Femur (tissue), 1 donor: ENCODE results near the gene CCDC85C.

Source experiments
- DNase-seq: peaks from one replicate; pipeline ENCODE4 v3.0.0-alpha.2; 2017

Gene CCDC85C

DNA sequence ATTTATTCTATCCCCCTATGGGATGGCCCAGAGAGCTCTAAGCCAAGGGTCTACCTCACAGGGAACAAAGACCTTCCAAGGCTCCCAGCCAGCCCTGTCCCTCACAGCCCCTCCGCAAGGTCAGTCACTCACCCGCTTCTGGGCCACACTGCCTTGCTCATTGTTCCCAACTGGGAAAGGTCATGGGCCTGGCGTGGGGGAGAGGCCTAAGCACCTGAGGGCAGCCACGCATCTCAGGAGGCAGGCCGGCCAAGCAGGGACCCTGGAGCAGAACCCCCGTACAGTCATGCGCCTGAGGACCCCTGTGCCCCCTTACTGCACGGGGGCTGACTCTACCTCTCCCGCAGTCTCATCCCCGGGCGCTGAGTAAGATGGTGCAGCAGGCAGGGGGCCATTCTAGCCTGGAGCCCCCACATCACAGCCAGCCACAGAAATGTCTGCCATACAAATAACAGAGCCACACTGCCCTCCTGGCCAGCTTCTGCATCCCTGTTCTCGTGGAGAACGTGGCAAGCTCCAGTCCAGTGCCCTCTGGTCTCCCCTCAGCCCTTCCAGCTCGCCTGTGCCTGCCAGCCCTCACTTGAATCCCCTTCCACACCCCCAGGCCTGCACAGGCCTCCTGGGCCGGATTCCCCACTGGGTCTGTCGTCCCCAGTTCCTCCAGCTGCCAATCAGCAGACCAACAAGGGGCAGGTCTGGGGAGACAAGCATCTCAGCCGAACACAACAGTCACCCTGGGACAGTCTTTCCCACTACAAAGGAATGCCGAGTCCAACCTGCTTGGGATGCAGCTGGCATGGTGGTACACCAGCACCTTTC is 16.3 kb downstream of the CCDC85C start:
- no peak for DNase-seq

DNA sequence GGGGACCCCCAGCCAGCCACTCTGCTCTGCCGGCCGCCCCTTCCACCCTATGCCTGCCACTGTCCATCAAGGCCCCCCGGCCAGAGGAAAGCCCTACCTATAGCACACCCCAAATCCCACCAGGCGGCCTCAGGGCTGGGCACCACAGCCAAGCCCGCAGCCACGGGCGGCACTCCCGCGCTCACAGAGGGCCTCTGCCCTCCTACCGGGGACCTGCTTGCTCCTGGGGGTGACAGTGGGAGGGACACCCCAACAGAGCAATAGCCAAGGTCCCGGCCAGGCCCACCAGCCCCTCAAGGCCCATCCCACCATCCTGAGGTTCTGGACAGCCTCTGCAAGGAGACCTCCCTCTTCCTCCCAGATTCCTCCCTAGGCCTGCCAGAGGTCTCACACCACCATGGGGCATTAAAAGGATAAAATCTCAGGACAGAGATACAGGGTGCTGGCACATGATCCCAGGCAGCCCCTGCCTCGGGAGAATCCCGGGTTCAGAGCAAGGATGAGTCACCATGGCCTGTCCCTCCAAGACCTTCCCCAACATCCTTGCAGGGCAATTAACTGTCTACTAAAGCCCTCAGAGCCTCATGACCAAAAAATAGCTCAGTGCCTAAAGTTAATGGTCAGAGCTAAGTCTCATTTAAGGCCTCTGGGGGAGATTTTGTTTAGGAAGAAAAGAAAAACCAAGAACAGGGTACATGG is 17.1 kb downstream of the CCDC85C start:
- DNase-seq: no peak

DNA sequence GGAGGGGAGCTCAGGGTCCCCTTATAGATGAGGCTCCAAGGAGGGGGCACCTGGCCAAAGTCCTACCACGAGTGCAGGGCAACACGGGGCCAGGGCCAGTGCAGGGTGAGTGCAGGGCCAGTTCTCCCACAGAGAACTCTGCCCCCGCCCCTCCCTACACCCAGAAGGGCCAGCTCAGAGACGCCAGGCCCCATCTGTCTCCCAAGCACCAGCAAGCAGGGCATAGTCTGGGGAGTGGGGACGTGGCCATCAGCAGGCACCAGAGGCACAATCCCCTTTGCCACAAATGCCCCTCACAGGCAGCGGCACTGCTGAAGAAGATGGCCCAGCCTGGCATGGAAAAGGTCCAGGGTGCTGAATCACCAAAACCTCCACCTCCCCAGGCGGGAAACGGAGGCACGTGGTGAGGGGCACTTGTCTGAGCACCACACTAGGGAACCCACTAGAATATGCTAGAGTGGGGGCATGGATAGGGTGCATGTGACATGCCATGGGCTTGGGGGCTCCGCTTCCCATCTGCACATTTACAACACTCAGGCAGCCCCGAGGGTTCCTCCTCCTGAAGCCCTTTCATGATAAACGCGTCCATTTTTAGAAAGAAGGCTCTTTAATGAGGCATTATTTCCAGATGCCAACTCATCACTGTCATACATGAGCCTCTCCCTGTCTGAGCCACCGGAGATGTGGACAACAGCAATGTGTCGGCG is 17.8 kb downstream of the CCDC85C start:
- no peak for DNase-seq

DNA sequence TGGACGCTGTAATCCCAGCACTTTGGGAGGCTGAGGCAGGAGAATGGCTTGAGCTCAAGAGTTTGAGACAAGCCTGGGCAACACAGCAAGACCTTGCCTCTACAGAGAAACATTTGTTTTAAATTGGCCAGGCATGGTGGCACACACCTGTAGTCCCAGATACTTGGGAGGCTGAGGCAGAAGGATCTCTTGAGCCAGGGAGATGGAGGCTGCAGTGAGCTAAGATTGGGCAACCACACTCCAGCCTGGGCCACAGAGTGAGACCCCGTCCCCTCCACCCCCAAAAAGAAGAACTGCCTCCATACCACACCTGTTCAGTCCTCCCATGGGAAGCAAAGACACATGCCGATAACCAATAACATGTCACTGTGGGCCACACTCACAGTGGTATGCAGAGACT is 19.2 kb downstream of the CCDC85C start:
- DNase-seq: no peak

- DNase-seq: no peak
These were observed 22.1 kb downstream of the CCDC85C start for GRCh38 chr14:99581938-99582337.

GRCh38 chr14:99581374-99581773 is 22.6 kb downstream of the CCDC85C start:
- no peak for DNase-seq

DNA sequence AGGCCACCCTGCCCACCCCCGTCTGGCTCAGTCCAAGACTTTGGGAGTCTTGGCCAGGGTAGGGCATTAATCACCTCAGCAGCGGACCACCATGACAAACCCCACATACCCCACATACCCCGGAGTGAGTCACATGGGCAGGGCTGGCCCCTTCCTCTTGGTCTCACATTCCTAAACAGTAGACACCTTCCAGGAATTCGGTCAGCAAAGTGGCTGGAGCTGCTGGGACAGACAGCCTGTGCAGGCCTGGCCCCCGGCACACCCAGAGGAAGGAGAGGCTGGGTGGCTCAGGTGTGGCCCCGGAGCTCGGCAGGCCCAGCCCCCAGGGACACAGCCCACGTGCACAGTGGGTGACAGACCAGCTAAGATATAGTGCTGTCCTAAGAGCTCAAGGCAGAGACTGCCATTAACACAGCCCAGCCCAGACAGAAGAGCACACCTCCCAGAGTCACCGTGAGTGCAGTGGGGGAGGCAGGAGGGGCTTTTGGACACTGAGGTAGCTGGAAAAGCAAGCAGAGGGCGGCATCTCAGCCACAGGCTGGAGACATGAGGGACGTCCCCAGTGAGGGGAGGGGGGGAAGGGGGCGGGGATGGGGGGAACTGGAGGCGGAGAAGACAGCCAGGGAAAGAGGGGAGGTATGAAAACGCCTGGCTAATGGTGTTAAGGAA is 24.0 kb downstream of the CCDC85C start:
- no peak for DNase-seq

DNA sequence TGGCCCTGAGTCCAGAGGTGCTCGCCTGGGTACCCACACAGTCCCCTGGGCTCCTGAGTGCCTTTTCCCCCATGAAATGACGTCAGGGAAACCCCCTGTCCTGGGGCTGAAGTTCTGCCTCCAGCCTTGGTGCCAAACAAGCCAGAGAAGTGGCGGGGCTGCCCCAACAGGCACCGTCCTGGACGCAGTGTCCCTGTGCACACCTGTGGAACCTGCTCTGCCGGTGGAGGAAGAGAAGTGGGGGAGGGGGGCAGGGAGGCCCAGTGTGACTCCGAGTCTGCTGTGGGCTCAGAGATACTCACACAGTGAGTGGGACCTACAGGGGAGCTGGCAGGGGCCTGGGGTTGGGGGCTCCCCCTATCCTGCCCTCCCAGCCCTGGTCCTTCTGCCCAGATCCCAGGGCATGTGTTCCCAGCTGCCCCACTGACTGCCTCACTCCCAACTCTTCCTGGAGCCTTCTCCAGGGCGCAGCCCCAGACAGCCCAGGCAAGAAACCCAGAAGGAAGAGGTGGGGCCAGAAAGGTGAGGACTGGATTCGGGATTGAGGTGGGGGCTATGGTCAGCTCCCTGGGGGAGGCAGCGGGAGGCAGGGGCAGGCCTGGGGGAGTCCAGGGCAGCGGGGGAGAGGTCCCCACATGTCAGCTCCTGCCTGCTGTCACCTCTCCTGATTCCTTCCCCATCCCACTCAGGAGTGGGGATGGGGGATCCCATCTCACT is 24.7 kb downstream of the CCDC85C start:
- no peak for DNase-seq

- no peak for DNase-seq
These were observed 25.4 kb downstream of the CCDC85C start for GRCh38 chr14:99578541-99579101.

GRCh38 chr14:99576761-99577705 is 27.0 kb downstream of the CCDC85C start:
- no peak for DNase-seq

DNA sequence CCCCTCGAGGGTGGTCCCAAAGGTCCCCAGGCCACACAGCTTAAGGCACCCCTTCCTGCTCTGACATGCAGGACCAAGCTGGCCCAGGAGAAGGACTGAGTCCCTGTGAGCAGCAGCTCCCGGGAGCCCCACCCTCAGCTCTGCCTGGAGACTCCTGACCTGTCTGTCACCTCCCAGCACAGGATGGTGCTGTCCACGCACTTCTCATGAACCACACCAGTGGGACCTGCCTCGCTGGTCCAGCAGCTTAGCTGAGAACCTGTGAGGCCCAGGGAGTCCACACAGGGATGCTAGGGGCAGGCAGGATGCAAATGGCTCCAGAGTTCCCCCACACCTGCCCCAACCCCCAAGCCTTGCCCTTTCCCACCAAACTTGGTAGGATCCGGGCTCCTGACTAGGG is 27.7 kb downstream of the CCDC85C start:
- DNase-seq: no peak

GRCh38 chr14:99575043-99576023 is 28.7 kb downstream of the CCDC85C start:
- DNase-seq: no peak

DNA sequence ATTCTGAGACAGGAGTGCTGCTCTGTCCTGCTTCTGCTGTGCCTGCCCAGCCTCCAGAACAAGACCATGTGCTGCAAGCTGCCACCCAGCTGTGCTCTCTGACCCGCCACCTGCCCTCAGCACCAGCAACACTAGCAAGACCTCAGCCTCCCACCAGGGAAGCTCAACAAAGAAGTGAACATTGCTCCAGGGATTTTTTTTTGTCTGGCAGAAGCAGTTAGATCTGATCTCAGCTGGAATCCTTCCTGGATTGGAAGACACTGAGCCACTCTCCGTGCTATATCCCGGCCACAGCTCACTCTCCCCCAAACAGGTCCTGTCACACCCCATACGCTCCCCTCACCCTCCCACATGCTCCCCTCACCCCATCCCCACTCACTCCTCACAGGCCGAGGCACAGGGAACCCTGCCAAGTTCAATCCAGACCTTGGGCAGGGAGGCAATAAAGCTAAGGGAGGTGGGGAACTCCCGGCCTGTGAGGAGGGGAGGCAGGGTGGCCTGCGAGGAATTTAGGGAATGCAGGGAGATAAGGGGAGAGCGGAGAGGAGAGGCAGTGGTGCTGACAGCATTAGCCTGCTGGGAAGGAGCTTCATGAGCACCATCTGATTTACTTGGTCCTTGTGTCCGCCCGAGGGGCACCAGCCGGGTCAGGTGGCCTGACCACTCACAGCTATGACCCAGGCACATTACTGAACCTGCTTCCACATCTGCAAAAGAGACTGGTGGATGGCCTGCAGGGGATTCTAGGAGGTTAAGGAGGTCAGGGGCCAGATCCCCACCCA is 29.7 kb downstream of the CCDC85C start:
- no peak for DNase-seq

GRCh38 chr14:99573436-99574098 is 30.4 kb downstream of the CCDC85C start:
- DNase-seq: no peak

- DNase-seq: no peak
These were observed 31.0 kb downstream of the CCDC85C start for GRCh38 chr14:99573000-99573330.

GRCh38 chr14:99572173-99572999 is 31.6 kb downstream of the CCDC85C start:
- peak; percentile 58 for DNase-seq

GRCh38 chr14:99571303-99571986 is 32.6 kb downstream of the CCDC85C start:
- no peak for DNase-seq
